ENCODE results near the gene SRRM1.

The SRRM1 gene, protein sequence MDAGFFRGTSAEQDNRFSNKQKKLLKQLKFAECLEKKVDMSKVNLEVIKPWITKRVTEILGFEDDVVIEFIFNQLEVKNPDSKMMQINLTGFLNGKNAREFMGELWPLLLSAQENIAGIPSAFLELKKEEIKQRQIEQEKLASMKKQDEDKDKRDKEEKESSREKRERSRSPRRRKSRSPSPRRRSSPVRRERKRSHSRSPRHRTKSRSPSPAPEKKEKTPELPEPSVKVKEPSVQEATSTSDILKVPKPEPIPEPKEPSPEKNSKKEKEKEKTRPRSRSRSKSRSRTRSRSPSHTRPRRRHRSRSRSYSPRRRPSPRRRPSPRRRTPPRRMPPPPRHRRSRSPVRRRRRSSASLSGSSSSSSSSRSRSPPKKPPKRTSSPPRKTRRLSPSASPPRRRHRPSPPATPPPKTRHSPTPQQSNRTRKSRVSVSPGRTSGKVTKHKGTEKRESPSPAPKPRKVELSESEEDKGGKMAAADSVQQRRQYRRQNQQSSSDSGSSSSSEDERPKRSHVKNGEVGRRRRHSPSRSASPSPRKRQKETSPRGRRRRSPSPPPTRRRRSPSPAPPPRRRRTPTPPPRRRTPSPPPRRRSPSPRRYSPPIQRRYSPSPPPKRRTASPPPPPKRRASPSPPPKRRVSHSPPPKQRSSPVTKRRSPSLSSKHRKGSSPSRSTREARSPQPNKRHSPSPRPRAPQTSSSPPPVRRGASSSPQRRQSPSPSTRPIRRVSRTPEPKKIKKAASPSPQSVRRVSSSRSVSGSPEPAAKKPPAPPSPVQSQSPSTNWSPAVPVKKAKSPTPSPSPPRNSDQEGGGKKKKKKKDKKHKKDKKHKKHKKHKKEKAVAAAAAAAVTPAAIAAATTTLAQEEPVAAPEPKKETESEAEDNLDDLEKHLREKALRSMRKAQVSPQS

DNA sequence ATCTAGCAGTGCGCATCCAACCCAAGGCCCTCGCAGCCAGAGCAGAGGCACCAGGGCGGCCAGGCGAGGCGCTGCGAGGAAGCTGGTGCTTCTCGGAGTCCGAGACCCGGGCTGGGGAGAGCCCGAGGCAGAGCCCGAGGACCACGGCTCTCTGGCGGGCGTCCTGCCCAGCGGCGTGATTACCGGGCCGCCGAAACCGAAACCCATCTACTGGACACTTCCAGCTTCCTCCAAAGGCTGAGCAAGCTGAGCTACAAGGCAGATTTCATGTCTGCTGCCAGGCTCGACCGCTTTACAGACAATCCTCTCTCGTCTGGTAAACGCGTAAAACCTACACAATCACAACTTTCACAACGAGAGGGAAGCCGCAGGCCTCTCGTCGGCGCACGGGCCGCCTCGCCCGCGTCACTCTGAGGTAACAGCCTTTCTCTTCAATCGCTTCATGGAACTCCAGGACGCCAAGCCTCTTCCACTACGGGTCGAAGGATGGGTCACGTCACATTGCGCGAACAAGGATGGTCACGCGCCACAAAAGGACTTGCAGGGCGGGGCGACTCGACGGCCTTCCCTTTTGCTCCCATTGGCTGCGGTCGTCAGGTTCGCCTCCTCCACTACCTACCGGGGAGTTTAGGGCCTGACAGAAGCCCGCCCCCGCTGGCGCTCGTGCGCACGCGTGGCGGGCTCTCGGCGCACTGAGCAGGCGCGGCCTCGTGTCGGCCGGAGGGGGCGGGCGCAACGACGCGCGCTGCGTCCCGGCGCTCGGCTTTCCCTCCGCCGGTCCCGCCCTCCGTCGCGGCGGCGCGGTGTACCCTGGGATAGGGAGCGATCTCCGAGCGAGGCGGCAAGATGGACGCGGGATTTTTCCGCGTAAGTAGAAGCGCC, at the start of gene SRRM1:
Gene SRRM1 (plus strand): TSS at position 822 of the 882 bp plus-strand sequence. CDS start 25 bp downstream, at position 847.
- peak; percentile 98 for DNase-seq

DNA sequence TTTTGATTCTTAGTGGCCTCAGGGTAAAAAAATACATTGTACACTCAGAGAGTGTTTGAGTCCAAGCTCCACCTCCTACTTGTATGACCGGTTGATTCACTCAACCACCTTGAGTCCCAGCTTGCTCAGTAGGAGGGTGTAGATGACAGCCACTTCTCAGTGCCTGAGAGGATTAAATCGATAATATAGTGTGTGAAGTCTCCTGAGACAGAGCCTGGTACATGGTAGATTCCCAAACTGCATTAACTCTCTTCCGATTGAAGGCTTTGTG, 48.8 kb upstream of the SRRM1 start:
- no peak for DNase-seq

DNA sequence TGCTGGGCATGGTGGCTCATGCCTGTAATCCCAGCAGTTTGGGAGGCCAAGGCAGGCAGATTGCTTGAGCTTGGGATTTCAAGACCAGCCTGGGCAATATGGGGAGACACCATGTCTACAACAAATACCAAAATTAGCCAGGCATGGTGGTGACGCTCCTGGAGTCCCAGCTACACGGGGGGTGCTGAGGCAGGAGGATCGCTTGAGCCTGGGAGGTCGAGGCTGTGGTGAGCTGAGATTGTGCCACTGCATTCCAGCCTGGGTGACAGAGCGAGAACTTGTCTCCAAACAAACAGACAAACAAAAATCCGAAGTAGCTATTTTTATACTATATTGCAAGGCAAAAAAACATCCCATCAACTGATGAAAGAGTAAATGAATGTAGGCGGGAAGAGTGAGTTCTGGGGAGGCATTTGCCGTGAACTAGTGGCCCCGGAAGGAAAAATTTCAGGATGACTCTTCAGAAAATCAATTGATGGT, 46.7 kb upstream of the SRRM1 start:
- DNase-seq: no peak

DNA sequence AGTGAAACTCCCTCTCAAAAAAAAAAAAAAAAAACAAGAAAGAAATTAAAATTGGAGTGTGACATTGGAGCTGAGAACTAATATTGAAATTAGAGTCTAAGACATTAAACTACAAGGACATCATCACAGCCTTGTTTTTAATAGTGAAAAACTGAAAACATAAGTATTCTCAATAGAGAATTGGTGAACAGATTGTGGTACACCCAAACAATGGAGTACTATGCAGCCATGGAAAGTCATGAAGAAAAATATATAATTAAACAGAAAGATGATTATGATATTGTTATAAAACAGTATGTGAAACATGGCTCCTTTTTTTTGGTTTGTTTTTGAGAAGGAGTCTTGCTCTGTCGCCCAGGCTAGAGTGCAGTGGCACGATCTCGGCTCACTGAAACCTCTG, 43.8 kb upstream of the SRRM1 start:
- no peak for DNase-seq

DNA sequence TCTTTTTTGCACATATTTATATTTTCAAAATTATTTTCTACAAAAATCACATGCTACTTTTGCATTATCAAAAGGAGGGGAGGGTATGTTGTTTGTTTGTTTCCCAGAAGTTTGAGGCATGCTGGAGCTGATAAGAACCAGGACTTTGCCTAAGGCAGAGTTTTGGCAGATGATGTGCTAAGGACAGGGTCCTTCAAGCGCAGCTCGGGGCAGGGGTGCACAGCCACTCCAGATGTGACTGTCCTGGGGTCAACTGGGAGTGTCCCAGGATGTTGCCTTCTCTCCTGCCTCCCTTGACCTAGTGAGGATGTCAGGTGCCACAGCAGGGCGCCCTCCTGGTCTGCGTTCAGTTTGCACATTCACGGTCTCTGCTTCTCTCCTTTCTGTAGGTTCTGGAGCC, 42.6 kb upstream of the SRRM1 start:
- DNase-seq: no peak

DNA sequence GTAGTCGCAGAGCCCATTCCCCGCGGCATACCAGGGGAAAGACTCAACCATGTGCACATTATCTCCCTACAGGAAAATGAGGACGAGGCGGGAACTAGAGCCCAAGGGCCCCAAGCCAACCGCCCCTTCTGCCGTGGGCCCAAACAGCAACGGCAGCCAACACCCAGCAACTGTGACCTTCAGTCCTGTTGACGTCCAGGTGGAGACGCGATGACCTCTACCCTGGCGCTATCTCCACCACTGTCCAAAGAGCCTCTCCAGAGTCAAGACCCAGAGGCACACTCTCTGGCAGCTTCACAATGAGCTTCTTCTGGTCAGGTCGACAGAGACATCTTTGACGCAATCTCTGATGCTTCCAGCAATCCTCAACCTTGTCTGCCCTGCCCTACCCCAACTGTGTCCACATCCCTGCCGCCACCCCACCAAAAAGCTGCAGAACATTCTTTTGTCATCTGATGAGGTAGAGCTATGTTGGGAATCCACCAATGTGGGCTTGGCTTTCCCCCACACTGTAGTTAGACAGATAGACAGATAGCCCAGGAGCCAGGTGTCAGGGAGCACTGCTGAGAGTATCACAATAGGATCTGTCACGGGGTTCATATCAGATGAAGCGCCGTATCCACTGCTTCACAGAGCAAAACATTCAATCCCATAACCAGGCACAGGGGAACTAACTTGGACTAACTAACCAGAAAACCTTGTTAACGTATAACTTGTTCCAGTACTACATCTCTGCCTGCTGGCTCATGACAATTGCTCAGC, 37.4 kb upstream of the SRRM1 start:
- DNase-seq: no peak

DNA sequence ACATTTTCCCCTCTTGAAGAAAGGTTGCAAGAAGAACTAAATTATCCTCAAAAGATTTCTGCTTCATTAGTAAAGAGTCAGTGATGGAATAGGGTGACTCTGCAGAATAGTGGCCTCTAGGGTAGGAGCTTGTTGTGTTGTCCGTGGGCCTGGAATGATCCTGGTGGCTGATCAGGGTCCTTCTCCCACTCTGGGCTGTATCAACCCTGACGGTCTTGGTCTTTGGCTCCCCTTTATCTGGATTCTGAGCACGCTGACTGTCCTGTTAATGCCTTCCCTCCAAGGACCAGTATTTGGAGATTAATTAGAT, 36.9 kb upstream of the SRRM1 start:
- DNase-seq: no peak

DNA sequence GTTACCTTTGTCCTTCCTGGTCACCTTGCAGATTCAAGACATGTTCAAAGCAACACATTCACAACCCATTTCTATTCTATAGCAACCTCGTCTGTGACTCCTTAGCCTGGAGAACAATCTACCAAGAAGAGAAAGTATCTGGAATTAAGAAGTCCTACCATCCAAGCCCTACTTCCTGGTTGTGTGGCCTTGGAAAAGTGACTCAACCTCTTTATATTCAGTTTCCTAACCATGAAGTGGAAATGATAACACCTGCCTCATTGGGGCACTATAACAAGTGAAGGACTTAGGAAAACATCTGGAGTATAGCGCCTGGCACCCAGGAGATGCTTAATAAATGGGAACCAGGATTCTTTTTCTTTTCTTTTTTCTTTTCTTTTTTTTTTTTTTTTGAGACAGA, 36.5 kb upstream of the SRRM1 start:
- no peak for DNase-seq

DNA sequence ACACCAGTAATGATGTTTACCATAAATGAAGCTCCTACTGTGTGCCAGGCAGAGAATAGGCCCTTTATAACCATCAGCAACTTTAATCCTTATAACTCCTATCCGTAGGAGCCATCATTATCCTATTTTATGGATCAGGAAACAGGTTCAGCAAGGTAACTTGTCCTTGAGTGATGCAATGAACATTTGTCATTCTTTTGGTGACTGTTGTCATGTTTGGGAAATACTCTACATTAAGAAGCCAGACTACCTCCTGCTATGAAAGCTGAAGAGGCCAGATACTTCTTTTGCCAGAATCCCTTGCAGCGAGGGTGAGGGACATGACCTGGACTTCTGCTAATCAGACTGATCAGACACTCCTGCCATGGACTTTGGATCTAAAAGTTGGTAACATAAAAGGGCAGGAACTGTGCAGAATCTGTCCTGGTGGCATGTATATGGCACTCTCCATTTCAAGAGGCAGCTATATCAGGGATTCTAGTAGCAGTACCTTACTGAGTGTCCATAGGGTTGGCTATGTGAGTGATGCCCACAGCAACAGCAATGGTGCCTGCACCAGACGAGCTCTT, 33.1 kb upstream of the SRRM1 start:
- no peak for DNase-seq

DNA sequence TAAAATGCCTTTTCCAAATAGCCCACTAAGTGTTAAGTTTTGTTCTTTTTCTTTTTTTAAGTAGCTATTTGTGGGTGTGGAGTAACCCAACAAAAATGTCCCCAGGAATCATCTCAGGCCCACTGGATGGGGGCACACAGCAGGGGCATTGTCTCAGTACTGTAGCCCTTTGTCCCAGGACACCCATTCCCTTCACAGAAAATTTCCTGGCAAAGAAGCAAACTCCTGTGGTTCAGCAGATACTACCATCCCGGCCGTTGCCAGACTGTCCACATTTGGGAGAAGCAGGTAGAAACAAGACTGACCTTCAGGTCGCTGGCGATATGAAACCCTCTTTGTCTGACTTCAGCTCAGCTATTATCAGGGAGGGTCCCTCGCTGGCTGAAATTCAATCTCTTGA, 23.7 kb upstream of the SRRM1 start:
- DNase-seq: no peak

DNA sequence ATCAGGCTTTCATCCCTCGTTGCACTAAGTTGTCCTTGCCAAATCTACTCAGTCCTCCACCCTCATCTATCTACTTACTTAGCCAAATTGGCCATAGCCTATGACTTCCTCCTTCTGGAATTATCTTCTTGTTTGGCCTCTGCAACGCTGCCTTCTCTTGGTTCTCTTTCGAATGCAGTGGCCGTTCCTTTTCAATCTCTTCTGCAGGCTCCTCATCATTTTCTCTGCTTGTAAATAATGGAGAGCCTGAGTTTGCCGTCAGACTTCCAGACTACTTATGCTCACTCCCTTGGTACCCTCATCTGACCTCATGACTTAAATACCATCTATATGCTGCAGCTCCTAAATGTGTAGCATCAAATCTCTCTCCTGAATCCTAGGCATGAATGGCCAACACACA, 22.4 kb upstream of the SRRM1 start:
- DNase-seq: no peak

DNA sequence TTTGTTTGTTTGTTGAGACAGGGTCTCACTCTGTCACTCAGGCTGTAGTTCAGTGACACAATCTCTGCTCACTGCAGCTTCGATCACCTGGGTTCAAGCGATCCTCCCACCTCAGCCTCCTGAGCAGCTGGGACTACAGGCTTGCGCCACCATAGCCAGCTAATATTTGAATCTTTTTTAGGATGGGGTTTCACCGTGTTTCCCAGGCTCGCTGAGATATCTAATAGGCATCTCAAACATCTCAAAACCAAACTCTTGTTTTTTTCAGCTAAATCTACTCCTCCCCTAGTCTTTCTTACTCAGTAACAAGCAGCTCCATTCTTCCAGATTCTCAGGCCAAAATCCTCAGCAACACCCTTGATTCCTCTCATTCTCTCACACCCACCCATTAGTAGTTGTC, 22.0 kb upstream of the SRRM1 start:
- DNase-seq: no peak

DNA sequence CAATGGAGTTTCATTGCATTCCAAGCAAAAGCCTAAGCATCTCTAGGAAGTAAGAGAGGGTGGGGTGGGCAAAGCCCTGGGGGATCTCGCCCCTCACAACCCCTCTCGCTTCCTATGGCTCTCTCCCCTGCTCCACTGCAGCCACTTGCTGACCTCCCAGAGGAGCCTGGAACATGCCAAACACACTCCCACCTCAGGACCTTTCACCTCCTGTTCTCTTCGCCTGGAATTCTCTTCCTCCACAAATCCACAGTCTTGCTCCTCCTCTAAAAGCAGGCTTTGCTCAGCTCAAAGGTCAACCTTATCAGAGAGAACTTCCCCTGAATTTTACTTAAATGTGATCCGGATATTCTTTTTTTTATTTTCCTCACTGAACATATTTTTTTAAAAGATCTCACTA, 20.9 kb upstream of the SRRM1 start:
- no peak for DNase-seq

DNA sequence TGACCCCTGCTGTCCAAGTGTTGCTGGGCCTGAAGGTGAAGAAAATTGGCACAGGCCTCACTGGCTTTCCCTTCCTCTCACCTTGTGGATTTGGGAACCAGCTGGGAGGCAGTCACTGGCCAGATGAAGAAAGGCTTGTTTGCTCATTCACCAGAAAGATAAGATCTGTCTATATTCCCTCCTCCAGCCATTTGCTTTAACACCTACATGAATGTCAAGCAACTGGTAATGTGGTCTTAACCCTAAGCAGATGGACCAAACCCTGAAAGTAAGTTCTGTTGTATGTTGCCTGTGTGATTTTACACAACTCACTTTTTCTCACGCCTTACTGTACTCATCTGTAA, 10.3 kb upstream of the SRRM1 start:
- DNase-seq: no peak

DNA sequence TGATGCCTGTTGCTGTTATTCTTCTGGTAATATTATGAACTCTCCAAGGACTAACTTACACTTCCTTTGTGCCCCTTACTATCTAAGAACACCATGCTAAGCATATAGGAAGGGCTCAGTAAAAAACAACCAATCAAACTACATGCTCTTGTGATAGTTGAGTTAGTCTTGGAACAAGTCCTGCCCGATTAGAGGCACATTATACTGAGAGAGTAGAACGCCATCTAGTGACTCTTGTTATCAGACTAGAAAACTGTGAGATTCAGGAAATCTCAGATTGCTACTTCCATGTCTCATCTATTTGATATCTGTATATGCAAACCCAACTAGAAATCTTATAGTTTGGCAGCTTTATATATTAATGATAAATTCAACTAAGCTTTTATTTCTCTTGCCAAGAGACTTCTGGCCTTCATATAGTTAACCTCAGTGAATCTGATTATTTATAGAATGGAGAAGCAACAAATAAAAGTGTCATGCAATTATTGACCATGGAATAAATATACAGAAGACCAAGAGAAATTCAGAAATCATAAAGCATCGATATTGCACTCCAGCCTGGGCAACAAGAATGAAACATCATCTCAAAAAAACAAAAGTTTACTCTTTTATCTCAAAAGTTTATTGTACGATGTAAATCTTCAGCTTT, 7.8 kb upstream of the SRRM1 start:
- no peak for DNase-seq

DNA sequence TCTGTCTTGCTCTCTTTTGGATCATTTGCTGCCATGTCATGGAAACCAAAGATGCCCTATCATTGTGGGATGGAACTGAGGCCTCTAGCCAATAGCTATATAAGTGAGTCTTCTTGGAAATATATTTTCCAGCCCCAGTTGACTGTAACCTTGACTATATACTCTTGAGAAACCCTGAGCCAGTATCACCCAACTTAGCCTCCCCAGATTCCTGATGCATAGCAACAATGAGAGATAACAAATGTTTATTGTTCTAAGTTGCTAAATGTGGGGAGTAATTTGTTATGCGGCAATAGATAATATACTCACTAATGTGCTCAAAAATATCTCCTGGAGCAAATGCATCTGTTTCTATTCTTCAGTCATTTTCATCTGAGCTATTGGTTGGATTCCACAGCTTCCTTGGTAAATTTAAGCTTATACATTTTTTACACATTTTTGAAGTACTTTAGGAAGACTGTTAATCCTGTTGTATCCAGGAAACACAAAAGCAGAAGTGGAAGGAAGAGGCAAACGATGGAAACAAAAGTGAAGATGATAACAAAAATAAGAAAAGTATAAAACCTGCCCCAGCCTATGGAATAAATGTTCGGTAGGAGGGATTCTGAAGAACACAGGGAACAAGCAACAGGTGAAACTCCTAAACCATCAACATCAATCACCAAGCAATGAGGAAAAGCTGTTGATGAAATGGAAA, 6.3 kb upstream of the SRRM1 start:
- DNase-seq: no peak

DNA sequence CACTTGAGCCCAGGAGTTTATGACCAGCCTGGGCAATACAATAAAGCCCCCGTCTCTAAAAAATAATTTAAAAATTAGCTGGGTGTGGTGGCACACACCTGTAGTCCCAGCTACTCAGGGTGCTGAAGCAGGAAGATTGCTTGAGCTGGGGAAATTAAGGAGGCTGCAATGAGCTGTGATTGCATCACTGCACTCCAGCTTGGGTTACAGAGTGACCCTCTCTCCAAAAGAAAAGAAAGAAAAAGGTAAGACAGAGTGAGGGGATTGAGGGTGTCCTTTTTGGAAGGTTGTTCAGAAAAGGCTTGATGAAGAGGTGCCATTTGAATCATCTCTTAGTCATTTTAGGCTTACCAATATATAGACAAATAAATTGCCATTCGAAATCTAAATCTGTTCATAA, 4.0 kb upstream of the SRRM1 start:
- DNase-seq: no peak

DNA sequence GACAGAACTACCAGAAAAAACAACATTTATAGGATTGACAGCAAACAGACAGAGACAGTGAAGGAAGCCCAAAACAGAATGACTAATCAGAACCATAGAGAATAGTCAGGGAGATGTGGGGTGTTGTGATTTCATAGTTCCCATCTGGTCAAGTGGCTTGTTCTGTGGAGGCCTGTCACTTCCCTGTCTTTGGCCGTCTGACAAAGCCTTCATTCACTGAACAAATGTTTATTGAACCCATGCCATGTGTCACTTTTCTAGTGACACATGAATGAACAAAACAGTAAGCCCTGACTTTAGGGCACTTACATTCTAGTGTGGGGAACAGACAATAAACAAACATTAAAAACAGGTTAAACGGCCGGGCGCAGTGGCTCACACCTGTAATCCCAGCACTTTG, 3.2 kb upstream of the SRRM1 start:
- no peak for DNase-seq

DNA sequence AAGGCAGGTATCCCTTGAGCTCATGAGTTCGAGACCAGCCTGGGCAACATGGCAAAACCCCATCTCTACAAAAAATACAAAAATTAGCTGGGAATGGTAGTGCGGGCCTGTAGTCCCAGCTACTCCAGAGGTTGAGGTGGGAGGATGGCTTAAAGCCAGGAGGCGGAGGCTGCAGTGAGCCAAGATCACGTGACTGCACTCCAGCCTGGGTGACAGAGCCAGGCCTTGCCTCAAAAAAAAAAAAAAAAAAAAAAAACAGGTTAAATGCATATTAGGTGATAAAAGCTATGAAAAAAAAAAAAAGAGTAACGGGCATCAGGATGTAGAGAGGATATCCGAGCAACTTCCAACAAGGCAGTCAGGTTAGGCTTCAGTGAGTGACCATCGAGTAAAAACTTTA, 2.8 kb upstream of the SRRM1 start:
- no peak for DNase-seq

DNA sequence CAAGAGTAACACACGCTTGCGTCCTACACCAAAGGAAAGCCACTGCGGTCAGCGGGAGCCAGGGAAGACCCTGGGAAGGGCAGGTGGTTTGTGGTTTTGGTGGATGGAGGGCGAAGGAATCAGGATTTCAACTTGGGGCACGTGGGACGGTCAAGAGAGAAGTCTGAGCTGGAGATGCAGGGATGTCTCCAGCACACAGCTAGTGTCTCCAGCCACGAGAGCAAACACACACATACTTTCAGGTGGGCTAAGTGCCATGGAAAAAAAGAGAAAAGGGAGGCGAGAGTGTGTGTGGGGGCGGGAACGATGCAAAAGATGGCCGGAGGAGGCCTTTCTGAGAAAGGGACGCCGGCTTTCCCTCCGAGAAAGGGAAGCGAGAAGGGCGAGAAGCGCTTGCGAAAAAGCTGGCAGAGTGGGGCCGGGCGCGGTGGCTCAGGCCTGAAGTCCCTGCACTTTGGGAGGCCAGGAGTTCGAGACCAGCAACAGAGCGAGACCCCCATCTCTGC, 1.4 kb upstream of the SRRM1 start:
- DNase-seq: peak; percentile 27
